GM12891 (cell line): ENCODE data around the gene HERPUD1.

ENCODE experiments used
- POLR2A ChIP-seq: IDR thresholded peaks from 2 replicates; pipeline ENCODE4 v1.6.1; 2011; ENCODE audit warnings: low read depth, low read length, control low read depth
- POLR2AphosphoS5 ChIP-seq: IDR thresholded peaks from 2 replicates; pipeline ENCODE4 v1.6.1; 2011; ENCODE audit warnings: low read depth, low read length, control low read depth
- SPI1 ChIP-seq: IDR thresholded peaks from 2 replicates; pipeline ENCODE4 v1.6.1; 2011; ENCODE audit warnings: low read depth, low read length, control low read depth
- TAF1 ChIP-seq: IDR thresholded peaks from 2 replicates; pipeline ENCODE4 v1.6.1; 2011; ENCODE audit warnings: low read depth, low read length, control low read depth

GRCh38 chr16:56956076-56956475 is 24.1 kb downstream of the HERPUD1 start:
- TF ChIP-seq TAF1 (no peak), POLR2AphosphoS5 (no peak), SPI1 (no peak), POLR2A (no peak)
